Endothelial cell of hepatic sinusoid (primary cell): ENCODE measurements around the gene CLRN2.

Source experiments
- in situ Hi-C: cut with HindIII; loops from 2 replicates; pipeline ENCODE4 v1.10.0; 2017; ENCODE audit warnings: low sequenced_read_pairs

CLRN2 gene, protein sequence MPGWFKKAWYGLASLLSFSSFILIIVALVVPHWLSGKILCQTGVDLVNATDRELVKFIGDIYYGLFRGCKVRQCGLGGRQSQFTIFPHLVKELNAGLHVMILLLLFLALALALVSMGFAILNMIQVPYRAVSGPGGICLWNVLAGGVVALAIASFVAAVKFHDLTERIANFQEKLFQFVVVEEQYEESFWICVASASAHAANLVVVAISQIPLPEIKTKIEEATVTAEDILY

DNA sequence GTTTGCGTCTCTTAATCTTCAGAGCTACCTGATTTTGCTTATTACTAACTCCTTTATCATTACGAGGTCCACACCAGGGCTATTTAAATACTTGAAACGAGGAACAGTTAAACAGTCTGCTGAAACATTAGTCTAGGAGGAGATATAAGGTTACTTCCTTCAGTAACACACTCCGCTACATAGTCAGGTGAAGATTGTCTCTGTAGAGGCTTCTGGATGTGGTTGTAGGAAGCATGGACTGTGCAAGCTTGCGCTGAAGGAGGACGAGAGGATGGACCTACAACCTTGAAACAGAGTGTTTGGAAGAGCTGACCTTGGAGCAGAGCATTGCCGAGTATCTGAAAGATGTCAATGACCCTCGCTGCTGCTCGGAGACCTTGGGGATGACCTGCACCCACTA lies at the start of gene CLRN2:
CLRN2 (plus strand) TSS at position 301 of the 400 bp plus-strand sequence. CDS start 102 bp downstream, outside the sequence.
- in situ Hi-C loops: no loop called here

DNA sequence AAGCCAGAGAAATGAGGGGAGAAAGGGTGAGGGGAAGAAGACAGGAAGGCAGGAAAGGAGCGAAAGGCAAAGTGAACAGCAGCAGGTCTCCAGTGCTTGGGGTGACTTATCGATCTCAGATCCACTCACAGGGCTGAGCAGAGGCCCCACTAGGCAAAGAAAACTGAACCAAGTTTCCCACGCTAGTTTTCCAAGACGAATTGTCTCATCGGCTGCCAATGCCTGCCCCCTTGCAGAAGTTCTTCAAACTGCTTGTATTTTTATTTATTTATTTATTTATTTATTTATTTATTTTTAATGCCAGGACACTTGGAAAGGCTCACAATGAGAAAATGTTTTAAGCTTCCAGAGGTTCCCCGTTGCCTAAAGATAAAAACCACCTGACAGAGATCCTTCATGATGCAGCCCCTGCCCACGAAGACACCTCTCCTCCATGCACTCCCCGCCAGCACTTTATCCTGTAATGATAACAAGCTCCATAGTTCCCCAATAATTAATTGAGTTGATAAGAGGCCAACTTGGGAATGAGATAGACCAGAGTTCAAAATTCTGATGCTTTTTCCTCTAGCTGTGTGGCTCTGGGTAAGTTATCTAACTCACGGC lies 46.2 kb upstream of the CLRN2 start:
- in situ Hi-C loops: no loop called here

DNA sequence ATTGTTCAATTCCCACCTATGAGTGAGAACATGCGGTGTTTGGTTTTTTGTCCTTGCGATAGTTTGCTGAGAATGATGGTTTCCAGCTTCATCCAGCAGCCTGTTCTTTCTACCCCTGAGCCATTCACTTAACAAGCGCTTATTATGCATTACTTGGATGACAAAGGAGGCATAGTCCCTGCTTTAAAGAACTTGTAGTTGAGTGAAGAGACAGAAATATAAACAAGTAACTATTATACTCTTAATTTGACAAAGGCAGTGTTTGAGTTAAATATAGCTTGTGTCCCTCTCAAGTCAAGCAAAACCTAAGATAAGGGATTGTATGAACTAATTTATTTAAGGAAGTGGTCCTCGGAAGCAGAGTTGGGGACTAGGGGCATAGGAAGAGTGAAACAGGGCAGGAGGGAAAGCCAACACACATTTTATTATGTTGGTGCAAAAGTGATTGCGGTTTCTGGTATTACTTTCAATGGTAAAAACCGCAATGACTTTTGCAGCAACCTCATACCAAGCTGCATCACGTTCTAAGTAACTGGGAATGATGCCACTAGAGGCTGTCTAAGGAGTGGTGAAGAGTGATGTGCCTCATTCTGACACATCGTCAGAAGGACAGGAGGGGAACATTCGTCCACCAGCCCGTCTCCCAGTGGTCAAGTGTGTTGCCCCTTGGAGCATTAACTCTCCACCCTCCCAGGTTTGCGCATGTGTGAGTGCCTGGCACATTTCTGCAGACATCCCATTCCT lies 44.9 kb upstream of the CLRN2 start:
- in situ Hi-C loops: no loop called here

DNA sequence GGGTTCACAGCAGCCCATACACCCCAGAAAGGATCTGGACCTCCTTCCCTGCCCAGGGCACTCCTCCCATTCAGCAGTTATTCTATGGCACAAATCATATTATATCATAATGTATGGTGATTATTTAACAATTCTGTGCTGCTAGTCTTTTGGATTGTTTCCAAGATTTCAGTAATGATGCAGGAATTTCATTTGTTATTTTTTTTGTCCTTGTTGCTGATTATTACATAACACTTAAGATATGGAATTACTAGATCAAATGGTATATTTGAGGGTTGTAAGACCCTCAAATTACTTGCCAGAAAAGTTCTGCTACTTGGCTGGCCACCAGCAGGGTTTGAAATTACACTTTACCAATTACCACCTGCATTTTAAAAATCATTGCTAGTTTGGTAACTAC lies 39.5 kb upstream of the CLRN2 start:
- in situ Hi-C loops: no loop called here

DNA sequence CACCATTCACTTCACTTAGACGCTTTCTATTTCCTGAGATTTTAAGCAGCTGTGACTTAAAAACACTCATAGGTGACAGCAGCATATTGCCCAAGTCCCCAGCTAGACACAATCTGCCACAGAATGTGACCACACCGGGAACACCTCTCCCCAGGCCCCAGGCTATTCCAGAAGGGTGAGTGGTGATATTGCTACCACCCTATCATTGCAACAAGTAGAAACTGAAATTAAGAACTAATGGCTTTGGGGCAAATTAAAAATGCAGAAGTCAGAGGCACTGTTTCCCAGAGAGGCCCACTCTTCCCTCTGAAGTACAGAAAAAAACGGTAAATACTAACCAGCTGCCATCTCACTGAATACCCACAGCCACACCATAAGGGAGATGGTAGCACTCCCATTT lies 38.1 kb upstream of the CLRN2 start:
- in situ Hi-C loops: no loop called here

DNA sequence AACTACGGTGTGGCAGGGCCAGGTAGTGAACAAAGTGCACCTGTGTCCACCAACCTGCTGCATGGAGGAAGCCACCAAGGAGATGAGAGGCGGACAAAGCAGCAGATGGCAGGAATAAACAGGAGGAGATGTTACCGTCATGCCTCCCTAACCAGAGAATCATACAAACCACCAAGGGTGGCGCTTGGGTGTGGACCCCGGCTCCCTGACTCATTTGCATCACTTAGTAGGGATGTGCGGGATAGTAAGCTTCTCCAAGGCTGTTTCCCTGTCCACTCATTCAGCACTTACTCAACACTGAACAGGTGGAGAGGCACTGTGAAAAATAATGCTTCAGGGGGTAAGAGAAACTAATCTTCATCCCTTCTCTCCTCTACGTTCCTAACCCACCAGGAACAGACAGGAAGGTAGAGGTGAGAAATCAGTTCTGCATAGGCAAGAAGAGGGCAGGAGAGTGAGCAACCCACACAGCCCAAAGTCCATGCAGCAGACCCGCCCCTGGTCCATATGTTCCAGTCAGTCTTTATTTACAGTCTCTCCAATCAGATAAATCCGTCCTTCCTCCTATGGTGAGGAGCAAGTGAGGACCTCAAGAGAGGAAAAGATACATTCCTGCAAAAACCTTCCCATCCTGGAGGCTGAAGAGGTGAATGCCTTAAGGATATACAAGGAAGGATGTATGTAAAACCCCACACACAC lies 37.0 kb upstream of the CLRN2 start:
- in situ Hi-C loops: no loop called here

DNA sequence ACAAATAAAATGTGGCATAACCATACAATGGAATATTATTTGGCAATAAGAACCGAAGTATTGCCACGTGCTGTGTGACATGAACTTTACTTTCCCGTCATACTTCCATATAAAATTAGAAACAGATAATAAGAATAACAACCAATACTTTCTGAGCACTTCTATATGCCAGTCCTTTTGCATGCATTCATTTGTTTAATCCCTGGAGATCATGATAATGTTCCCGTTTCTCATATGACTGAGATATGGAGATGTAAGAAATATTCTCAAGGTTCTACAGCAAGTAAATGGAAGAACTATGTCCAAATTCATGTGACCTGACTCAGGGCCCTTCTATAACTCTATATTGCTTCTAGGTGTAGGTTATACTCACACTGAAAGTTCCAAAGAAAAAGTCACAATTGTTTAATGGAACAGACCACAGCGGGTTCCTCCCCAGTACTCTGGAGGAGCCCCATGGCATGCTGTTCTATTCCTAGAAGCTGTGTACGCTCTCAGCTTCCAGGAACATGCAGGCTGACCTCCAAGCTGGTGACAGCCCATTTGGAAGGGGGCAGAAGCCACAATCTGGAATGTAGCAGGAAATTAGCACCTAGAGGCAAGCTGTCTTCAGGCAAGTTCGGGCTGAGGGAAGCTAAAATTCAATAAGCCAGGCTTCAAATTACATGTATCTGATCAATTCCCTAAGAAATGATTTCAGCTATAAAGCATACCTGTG lies 34.6 kb upstream of the CLRN2 start:
- in situ Hi-C loops: no loop called here

DNA sequence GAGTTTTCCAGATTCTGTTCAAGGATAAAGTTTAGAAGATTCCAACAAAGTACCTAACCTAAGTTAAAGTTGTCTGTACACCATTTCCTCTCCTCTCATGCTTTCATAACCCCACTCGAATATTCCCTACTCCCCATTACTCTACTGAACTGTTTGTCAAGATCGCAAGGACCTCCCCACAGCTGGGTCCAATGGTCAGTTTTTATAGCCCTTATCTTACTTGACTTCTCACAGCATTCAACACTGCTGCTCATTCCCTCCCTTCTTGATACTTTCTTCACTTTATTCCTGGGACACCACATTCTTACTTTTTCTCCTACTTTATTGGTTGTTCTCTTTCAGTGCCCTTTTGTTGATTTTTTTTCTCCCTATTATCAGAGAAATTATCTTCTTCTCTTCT lies 34.0 kb upstream of the CLRN2 start:
- in situ Hi-C loops: no loop called here

DNA sequence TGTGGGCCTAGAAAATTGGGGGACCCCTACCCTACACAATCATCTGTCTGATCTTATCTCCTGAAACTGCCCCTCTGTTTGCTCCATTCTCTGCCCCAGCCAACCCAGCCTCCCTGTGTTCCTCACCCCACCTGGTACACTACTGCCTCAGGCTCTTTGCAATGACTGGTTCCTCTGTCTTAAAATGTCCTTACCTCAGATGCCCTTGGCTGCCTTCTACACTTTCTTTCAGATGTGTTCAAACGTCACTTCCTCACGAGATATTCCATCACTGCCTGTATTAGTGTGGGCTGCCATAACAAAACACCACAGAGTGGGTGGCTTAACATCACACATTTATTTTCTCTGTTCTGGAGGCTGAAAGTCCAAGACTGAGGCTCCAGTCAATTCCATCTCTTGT lies 32.2 kb upstream of the CLRN2 start:
- in situ Hi-C loops: no loop called here

DNA sequence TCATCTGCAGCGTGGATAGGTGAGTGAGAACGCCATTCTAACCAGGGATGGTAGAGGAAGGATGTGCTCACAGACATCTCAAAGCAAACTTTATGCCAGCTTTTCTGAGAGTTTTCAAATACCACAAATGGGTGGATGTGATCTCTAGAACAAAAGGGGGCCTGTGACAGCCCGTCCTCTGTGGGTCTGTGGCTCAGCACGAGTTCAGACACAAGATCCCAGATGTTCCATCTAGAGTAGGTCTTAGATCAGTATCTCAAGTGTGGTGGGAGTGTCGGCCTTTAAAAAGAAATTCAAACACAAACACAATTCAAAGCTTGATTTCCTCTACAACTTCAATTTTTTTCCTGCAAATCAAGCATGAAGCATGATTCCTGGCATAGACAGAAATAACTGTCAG lies 25.8 kb upstream of the CLRN2 start:
- in situ Hi-C loops: no loop called here

DNA sequence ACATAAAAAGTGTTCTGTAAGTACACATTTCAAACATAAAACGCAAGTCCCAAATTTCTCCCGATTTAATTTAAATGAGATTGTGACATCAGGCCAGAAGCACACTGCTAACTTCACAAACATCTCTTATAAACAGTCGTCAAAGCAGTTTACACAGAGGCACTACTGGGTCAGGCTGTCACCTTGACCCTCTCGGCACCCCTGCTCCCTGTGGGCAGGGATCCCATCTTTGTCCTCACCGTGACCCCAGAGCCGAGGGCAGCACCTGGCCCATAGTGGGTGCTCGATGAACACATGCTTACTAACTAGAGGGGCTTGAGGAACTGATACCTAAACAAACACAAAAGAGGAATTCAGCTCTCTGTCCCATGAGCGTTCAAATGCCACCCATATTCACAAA lies 25.2 kb upstream of the CLRN2 start:
- in situ Hi-C loops: no loop called here

DNA sequence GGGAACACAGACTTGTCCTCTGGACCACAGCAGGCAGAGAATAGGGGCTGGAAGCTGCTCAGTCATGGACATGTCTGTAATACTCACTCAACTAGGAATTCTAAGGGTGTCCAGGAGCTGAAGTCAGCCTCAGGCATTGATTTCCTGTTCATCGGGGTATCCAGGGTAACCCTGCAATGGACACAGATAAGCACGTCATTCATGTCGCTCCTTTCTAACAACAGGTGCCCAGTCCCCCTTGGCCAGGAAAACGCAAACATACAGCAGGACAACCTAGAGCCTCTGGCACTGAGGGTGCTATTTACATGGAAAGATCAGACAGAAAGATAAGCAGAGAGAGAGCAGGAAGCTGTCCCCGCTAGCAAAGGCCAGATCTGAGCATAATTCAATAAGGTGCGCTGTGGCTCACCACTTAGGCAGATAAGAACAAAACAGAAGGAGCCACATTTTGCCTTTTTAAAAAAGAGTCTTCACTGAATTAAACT lies 24.3 kb upstream of the CLRN2 start:
- in situ Hi-C loops: no loop called here

DNA sequence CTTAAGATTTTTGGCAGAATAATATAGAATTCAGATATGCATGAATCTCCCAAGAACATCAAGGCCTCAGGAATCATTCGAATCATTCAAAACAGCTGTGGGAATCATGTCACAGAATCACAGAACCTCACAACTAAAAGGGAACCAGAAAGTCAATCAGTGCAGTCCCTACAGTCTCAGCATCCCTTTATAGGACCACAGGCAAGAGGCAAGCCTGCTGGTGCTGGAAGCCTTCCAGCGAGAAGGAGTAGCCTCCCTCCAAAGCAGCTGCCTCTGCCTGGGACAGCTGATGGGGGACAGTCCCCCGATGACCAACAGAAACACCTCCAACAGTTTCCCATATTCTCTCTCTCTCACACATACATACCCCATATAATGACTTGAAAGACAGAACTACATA lies 23.8 kb upstream of the CLRN2 start:
- in situ Hi-C loops: no loop called here

DNA sequence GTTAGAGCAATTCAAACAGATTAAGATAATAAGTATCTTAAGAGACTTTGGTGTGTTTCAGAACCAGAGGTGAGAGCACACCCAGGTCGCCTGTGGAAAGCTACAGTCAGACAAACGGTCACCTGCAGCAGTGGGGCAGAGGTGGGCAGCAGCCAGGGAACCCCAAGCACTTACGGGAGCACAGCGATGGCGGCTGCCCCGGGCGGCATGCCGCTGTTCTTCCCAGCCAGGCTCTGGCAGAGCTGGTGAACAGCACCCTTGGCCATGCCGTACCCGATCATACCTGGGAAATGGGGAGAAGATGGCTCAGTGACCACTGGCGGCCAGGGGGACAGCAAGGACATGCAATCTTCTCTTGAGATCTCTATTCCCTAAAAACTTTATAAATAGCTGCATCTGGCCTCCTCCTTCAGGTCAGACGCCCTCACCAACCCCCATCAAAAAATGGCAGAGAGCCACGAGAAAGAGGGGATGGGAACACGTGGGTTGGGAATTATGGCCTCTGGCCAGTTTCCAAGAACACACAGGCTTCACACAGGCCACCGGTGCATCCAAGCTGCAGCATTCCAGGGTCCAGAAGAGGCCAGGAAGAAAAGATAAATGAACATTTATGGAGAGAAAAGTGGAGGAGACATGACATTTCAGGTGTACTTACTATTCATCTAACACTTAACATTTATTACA lies 22.8 kb upstream of the CLRN2 start:
- in situ Hi-C loops: no loop called here

DNA sequence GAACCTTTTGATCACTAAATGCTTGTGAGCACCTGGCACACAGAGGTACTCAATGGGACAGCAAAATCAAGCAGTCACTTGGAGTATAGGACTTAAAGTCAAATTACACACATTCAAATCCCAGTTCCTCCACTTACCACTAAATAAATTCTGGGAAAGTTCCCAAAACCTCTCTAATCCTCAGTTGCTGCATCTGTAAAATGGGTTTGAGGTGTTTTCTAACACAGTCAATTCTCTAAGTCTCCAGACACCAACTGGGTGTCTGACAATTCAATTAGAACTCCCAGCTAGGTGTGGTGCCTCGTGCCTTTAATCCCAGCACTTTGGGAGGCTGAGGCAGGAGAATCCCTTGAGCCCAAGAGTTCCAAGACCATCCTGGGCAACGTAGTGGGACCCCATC lies 22.1 kb upstream of the CLRN2 start:
- in situ Hi-C loops: no loop called here

DNA sequence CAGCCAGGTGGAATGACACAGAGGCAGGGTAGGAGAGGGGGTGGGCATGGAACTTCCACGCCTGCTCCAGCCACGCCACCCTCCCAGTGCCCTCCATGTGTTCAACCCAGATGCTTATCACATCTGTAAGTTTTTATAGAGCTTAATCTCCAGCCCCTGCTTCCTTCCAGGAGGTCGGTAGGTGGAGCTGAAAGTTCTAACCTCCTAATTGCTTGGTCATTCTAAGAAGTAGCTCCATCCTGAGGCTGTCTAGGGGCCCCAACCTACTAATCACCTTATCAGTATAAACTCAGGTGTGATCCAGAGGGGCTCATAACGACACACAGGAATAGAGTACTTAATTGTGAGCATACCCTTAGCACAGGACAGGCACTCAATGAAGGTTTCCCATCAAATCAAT lies 21.3 kb upstream of the CLRN2 start:
- in situ Hi-C loops: no loop called here

DNA sequence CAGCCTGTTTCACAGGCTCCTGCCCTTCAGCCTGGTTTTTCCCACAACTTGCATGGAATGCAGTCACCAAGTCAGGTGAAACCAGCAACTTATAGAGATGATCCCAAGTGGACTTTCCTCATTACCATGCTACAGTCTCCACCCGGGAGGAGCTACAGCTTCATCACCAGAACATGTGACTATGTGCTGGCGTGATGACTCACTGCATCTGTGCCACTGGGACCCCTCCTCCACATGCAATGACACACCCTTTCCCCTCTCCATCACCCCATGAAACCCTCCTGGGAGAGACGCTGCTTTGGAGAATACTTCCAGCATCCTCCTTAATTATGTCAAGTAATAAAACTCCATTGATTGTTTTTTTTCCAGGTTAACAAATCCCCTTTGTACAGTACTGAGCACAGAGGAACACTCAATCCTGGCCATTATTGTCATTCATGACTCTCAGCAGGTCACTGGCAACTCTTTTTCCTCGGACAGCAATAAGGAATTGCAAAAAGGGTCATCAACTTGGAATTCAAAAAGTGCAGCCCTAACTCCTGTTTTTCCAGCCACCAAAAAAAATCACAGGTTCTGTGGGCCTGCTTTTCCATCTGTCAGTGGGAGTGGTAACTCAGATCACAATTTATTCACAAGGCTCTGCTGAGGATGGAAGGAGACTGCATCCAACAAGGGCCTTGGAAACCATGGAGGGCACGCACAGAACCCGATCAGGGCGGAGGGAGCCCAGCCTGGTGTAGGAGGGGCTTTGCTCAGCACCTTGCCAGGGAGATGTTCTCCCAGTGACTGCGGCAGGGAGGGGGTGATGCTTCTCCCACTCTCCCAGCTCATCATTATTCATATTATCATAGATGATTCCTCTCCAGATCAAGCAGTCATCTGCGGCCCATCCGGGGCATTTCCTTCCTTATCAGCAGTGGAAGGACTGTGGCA lies 20.4 kb upstream of the CLRN2 start:
- in situ Hi-C loops: no loop called here

DNA sequence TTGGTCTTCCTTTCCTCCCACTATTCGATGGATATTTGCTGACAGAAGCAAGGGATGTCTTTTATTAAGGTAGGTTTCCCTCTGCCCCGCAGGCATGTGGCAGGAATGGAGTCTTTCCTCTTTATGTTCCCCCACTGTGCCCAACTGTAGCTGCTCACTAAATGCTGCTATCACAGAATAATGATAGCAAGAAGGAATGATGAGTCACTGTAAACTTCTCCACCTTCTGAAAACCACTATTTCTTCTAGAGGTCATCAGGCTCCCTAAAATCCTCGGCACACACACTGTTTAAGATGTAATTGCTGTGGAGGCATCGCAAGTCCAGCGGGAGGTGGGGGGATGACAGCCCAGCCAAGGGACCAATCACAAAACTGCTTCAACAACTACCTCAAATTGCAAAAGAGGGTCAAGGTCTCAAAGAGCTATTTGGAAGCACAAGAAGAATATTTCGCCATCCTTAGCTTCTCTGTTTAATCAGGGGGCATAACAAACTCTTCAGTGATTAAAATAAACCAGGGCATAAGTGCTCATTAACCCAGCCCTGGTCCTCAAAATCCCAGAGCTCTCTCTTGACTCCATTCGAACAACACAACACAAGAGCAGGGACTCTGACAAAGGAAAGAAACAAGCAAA lies 17.0 kb upstream of the CLRN2 start:
- in situ Hi-C loops: no loop called here

DNA sequence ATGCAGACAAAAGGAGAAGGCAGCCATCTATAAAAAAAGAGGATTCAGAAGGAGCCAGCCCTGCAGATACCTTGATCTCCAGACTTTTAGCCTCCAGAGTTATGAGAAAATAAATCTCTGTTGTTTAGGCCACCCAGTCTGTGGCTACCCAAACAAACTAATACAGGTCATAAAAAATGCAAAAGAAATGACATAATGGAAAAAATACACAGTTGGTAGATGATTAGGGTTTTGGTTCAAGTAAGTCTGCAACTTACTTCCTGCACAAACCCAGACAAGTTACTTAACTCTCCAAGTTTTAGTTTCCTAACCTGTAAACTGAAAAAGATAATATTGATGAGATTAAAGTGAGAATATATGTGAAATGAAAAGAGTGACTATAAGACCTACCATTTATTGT lies 14.4 kb upstream of the CLRN2 start:
- in situ Hi-C loops: no loop called here
